Activated CD8-positive, alpha-beta T cell treated with anti-CD3 and anti-CD28 coated beads, Interleukin-2, amount 10 ng/mL, durations not matched to agents 7 days and 5 days (primary cell): Measurements from ENCODE around the gene MIER2. TPM values are rescaled to one million over a fixed set of nuclear protein-coding genes. Genes with fewer than 3 reads are reported as not detected.
"Not testable (repeated sequence)": the region's sequence is repeated elsewhere in the genome, so short reads cannot be mapped to it uniquely, and the experiment has no call there.

ENCODE experiments used
- ATAC-seq: fragments of 150-1000 bp; cut with Tn5 transposase; one replicate; pipeline ENCODE4 v1.10.0; 2021; ENCODE audit warnings: moderate library complexity
- CTCF ChIA-PET: fragments of 350-600 bp; sonication (Branson Sonifier 250); formaldehyde crosslinking; loops from one replicate; lab custom pipeline; 2021; ENCODE audit warnings: antibody characterized with exemption; lab: Charles Lee
- POLR2A ChIA-PET: fragments of 350-600 bp; sonication (Branson Sonifier 250); formaldehyde crosslinking; loops from one replicate; lab custom pipeline; 2021; ENCODE audit warnings: antibody characterized with exemption; lab: Charles Lee
- DNase-seq: peaks from one replicate; pipeline ENCODE4 v3.0.0-alpha.2; 2020
- H3K27ac Mint-ChIP-seq: one replicate; pipeline ENCODE4 v1.8.0; 2021; ENCODE audit warnings: mild to moderate bottlenecking, mixed read lengths
- H3K27me3 Mint-ChIP-seq: one replicate; pipeline ENCODE4 v1.8.0; 2021; ENCODE audit warnings: low read depth, mixed read lengths
- H3K36me3 Mint-ChIP-seq: one replicate; pipeline ENCODE4 v1.8.0; 2021; ENCODE audit warnings: low read depth, mixed read lengths
- H3K4me1 Mint-ChIP-seq: one replicate; pipeline ENCODE4 v1.8.0; 2021; ENCODE audit warnings: low read depth, mixed read lengths
- H3K4me3 Mint-ChIP-seq: one replicate; pipeline ENCODE4 v1.8.0; 2021; ENCODE audit warnings: mild to moderate bottlenecking, mixed read lengths
- H3K9me3 Mint-ChIP-seq: one replicate; pipeline ENCODE4 v1.8.0; 2022; ENCODE audit warnings: mixed read lengths; ENCODE audit not compliant: insufficient read depth
- total RNA-seq, 2 experiments: library from RNA; stranded (reverse); gene quantifications; one replicate each; pipeline ENCODE4 v1.2.3, GENCODE V29; 2021

The MIER2 gene
- total RNA-seq, 2 experiments from 2014 or later, result 21.6 to 23.1 TPM

- Mint-ChIP-seq H3K4me1 (no peaks in the 10 kb centered on the region), H3K36me3 (no peaks in the 10 kb centered on the region), H3K4me3 (no peak overlapping the region), H3K27me3 (no peaks in the 10 kb centered on the region), H3K27ac (no peak overlapping the region), H3K9me3 (no peaks in the 10 kb centered on the region)
- ChIA-PET POLR2A (no interaction called here), CTCF (no interaction called here)
- no peak for ATAC-seq
- no peak for DNase-seq
These were observed 23.5 kb upstream of the MIER2 start for GRCh38 chr19:367963-368629.

GRCh38 chr19:367561-367960 lies 23.0 kb upstream of the MIER2 start:
- no peaks in the 10 kb centered on the region for H3K36me3 Mint-ChIP-seq
- ATAC-seq, result no peak
- POLR2A ChIA-PET, result no interaction called here

GRCh38 chr19:366951-367350 lies 22.4 kb upstream of the MIER2 start:
- no peaks in the 10 kb centered on the region for H3K9me3 Mint-ChIP-seq
- DNase-seq (no peak), ATAC-seq (no peak)
- H3K4me1 Mint-ChIP-seq, result no peaks in the 10 kb centered on the region
- no peaks in the 10 kb centered on the region for H3K27me3 Mint-ChIP-seq
- no peaks in the 10 kb centered on the region for H3K36me3 Mint-ChIP-seq
- CTCF ChIA-PET, result no interaction called here
- H3K4me3 Mint-ChIP-seq, result no peak overlapping the region
- POLR2A ChIA-PET, result no interaction called here
- H3K27ac Mint-ChIP-seq, result no peak overlapping the region

More at GRCh38 chr19:367561-367960, 23.0 kb upstream of the MIER2 start:
- Mint-ChIP-seq H3K27me3 (no peaks in the 10 kb centered on the region), H3K4me3 (no peak overlapping the region), H3K27ac (no peak overlapping the region), H3K4me1 (no peaks in the 10 kb centered on the region), H3K9me3 (no peaks in the 10 kb centered on the region)
- no peak for DNase-seq
- CTCF ChIA-PET, result no interaction called here

GRCh38 chr19:366205-366783 lies 21.7 kb upstream of the MIER2 start:
- H3K36me3 Mint-ChIP-seq, result no peaks in the 10 kb centered on the region
- H3K27ac Mint-ChIP-seq, result no peak overlapping the region
- no peak overlapping the region for H3K4me3 Mint-ChIP-seq
- no peak for ATAC-seq
- H3K9me3 Mint-ChIP-seq, result no peaks in the 10 kb centered on the region
- ChIA-PET POLR2A (no interaction called here), CTCF (no interaction called here)
- no peak for DNase-seq
- H3K4me1 Mint-ChIP-seq, result no peaks in the 10 kb centered on the region
- no peaks in the 10 kb centered on the region for H3K27me3 Mint-ChIP-seq

- no peak overlapping the region for H3K4me3 Mint-ChIP-seq
These were observed 20.1 kb upstream of the MIER2 start for GRCh38 chr19:364496-365287.

GRCh38 chr19:362683-363082 lies 18.1 kb upstream of the MIER2 start:
- CTCF ChIA-PET, result no interaction called here
- no peaks in the 10 kb centered on the region for H3K27me3 Mint-ChIP-seq
- no peak for ATAC-seq
- H3K9me3 Mint-ChIP-seq, result no peaks in the 10 kb centered on the region
- H3K4me3 Mint-ChIP-seq, result no peak overlapping the region
- H3K36me3 Mint-ChIP-seq, result no peaks in the 10 kb centered on the region
- no peak overlapping the region for H3K27ac Mint-ChIP-seq
- no peak for DNase-seq
- POLR2A ChIA-PET, result no interaction called here
- no peaks in the 10 kb centered on the region for H3K4me1 Mint-ChIP-seq

More at GRCh38 chr19:364496-365287, 20.1 kb upstream of the MIER2 start:
- Mint-ChIP-seq H3K27me3 (no peaks in the 10 kb centered on the region), H3K27ac (no peak overlapping the region), H3K9me3 (no peaks in the 10 kb centered on the region), H3K36me3 (no peaks in the 10 kb centered on the region), H3K4me1 (no peaks in the 10 kb centered on the region)
- POLR2A ChIA-PET, result no interaction called here
- no peak for ATAC-seq
- CTCF ChIA-PET, result no interaction called here
- DNase-seq, result no peak

- ATAC-seq (no peak), DNase-seq (no peak)
- H3K9me3 Mint-ChIP-seq, result no peaks in the 10 kb centered on the region
- no peak overlapping the region for H3K27ac Mint-ChIP-seq
- H3K36me3 Mint-ChIP-seq, result no peaks in the 10 kb centered on the region
- ChIA-PET POLR2A (no interaction called here), CTCF (no interaction called here)
- no peak overlapping the region for H3K4me3 Mint-ChIP-seq
- no peaks in the 10 kb centered on the region for H3K4me1 Mint-ChIP-seq
- no peaks in the 10 kb centered on the region for H3K27me3 Mint-ChIP-seq
These were observed 17.6 kb upstream of the MIER2 start for GRCh38 chr19:362154-362553.

GRCh38 chr19:359653-359925 lies 15.0 kb upstream of the MIER2 start:
- POLR2A ChIA-PET, result no interaction called here
- no peak for DNase-seq
- no peaks in the 10 kb centered on the region for H3K27me3 Mint-ChIP-seq

GRCh38 chr19:355536-355935 lies 10.9 kb upstream of the MIER2 start:
- ATAC-seq, CTCF ChIA-PET, H3K4me3 Mint-ChIP-seq, H3K27me3 Mint-ChIP-seq, H3K27ac Mint-ChIP-seq, H3K36me3 Mint-ChIP-seq, POLR2A ChIA-PET, DNase-seq, H3K4me1 Mint-ChIP-seq: not testable (repeated sequence)
- peaks cover 13% of the 10 kb centered on the region for H3K9me3 Mint-ChIP-seq

More at GRCh38 chr19:359653-359925, 15.0 kb upstream of the MIER2 start:
- no peak for ATAC-seq
- Mint-ChIP-seq H3K4me1 (no peaks in the 10 kb centered on the region), H3K27ac (no peak overlapping the region), H3K9me3 (no peaks in the 10 kb centered on the region), H3K4me3 (no peak overlapping the region), H3K36me3 (no peaks in the 10 kb centered on the region)
- CTCF ChIA-PET, result no interaction called here

GRCh38 chr19:355134-355533 lies 10.5 kb upstream of the MIER2 start:
- no peak for DNase-seq
- Mint-ChIP-seq H3K36me3 (no peaks in the 10 kb centered on the region), H3K4me3 (no peak overlapping the region), H3K9me3 (peaks cover 13% of the 10 kb centered on the region), H3K27me3 (no peaks in the 10 kb centered on the region), H3K27ac (no peak overlapping the region), H3K4me1 (no peaks in the 10 kb centered on the region)
- no peak for ATAC-seq
- POLR2A ChIA-PET, result no interaction called here
- CTCF ChIA-PET, result no interaction called here

GRCh38 chr19:351976-352625 lies 7.5 kb upstream of the MIER2 start:
- H3K36me3 Mint-ChIP-seq, result no peaks in the 10 kb centered on the region
- DNase-seq (no peak), ATAC-seq (no peak)
- no peaks in the 10 kb centered on the region for H3K4me1 Mint-ChIP-seq
- ChIA-PET CTCF (no interaction called here), POLR2A (no interaction called here)
- no peak overlapping the region for H3K27ac Mint-ChIP-seq
- peaks cover 13% of the 10 kb centered on the region for H3K9me3 Mint-ChIP-seq
- H3K27me3 Mint-ChIP-seq, result no peaks in the 10 kb centered on the region
- no peak overlapping the region for H3K4me3 Mint-ChIP-seq
